T-helper 17 cell (primary cell): ENCODE results near the gene TM4SF4. TPM values are rescaled to one million over a fixed set of nuclear protein-coding genes. Genes with fewer than 3 reads are reported as not detected.

Experiments
- ATAC-seq: fragments of 150-1000 bp; cut with Tn5 transposase; 2 replicates; pipeline ENCODE4 v1.10.0; 2021; ENCODE audit warnings: mild to moderate bottlenecking, moderate library complexity
- DNase-seq, 3 donors: peaks; one replicate each; pipeline versions ENCODE4 v3.0.0 to v3.0.0-alpha.2; 2020 to 2021
- H3K9me3 ChIP-seq: one replicate; pipeline ENCODE4 v1.7.0; 2013; ENCODE audit warnings: low read length, mild to moderate bottlenecking; ENCODE audit not compliant: control insufficient read depth, poor library complexity, severe bottlenecking
- H3K27ac Mint-ChIP-seq: one replicate; pipeline ENCODE4 v1.8.0; 2022; ENCODE audit warnings: mild to moderate bottlenecking, moderate library complexity, mixed read lengths
- H3K27me3 Mint-ChIP-seq: one replicate; pipeline ENCODE4 v1.8.0; 2022; ENCODE audit warnings: mixed read lengths
- H3K36me3 Mint-ChIP-seq: one replicate; pipeline ENCODE4 v1.8.0; 2022; ENCODE audit warnings: low read depth, mixed read lengths
- H3K4me1 Mint-ChIP-seq: one replicate; pipeline ENCODE4 v1.8.0; 2022; ENCODE audit warnings: mild to moderate bottlenecking, mixed read lengths
- H3K4me3 Mint-ChIP-seq: one replicate; pipeline ENCODE4 v1.8.0; 2022; ENCODE audit warnings: mild to moderate bottlenecking, moderate library complexity, mixed read lengths
- total RNA-seq, 4 donors: library from RNA in 2 of 4; stranded (reverse) in 2 of 4; gene quantifications; one replicate each; pipeline ENCODE4 v1.2.3 and lab custom pipeline; 2022 to 2026

Gene TM4SF4
- total RNA-seq, 2 donors from 2014 or later, result not detected

- no peak for ATAC-seq
- Mint-ChIP-seq H3K36me3 (no peaks in the 10 kb centered on the region), H3K4me1 (no peaks in the 10 kb centered on the region), H3K27me3 (peaks cover 7% of the 10 kb centered on the region), H3K27ac (no peak overlapping the region), H3K4me3 (no peak overlapping the region)
- no peak for DNase-seq
- H3K9me3 ChIP-seq, result no peaks in the 10 kb centered on the region
Observed at GRCh38 chr3:149542375-149543312, 68.1 kb downstream of the TM4SF4 start.

- ATAC-seq, result no peak
- no peaks in the 10 kb centered on the region for H3K36me3 Mint-ChIP-seq
Observed at GRCh38 chr3:149545049-149545448, 70.6 kb downstream of the TM4SF4 start.

DNA sequence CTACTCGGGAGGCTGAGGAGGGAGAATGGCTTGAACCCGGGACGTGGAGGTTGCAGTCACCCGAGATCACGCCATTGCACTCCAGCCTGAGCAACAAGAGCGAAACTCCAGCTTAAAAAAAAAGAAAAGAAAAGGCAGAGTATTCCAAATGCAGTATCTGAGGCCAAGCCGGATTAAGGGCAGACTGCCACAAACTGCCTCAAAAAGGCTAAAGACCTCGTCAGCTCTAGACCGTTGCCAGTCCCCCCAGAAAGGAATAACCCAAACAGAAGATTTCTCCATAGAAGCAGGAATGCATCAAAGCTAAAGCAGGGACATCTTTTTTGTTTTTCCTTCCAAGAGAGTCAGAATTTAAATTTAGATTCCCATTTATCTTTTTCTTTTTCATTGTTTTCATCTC is 72.9 kb downstream of the TM4SF4 start:
- ATAC-seq (no peak), DNase-seq (no peak)
- no peaks in the 10 kb centered on the region for H3K9me3 ChIP-seq
- peaks cover 19% of the 10 kb centered on the region for H3K27me3 Mint-ChIP-seq
- no peaks in the 10 kb centered on the region for H3K36me3 Mint-ChIP-seq
- H3K4me3 Mint-ChIP-seq, result no peak overlapping the region
- no peak overlapping the region for H3K27ac Mint-ChIP-seq
- H3K4me1 Mint-ChIP-seq, result no peaks in the 10 kb centered on the region

More at GRCh38 chr3:149545049-149545448, 70.6 kb downstream of the TM4SF4 start:
- H3K9me3 ChIP-seq, result no peaks in the 10 kb centered on the region
- Mint-ChIP-seq H3K27me3 (peaks cover 19% of the 10 kb centered on the region), H3K4me1 (no peaks in the 10 kb centered on the region), H3K27ac (no peak overlapping the region), H3K4me3 (no peak overlapping the region)
- DNase-seq, result no peak

GRCh38 chr3:149547954-149548668 is 73.6 kb downstream of the TM4SF4 start:
- Mint-ChIP-seq H3K4me3 (no peak overlapping the region), H3K4me1 (no peaks in the 10 kb centered on the region), H3K27me3 (peaks cover 19% of the 10 kb centered on the region), H3K27ac (no peak overlapping the region), H3K36me3 (no peaks in the 10 kb centered on the region)
- H3K9me3 ChIP-seq, result no peaks in the 10 kb centered on the region
- DNase-seq, result no peak
- ATAC-seq, result no peak

- Mint-ChIP-seq H3K36me3 (no peaks in the 10 kb centered on the region), H3K27ac (no peak overlapping the region), H3K4me3 (no peak overlapping the region), H3K27me3 (peaks cover 19% of the 10 kb centered on the region), H3K4me1 (no peaks in the 10 kb centered on the region)
- H3K9me3 ChIP-seq, result no peaks in the 10 kb centered on the region
- DNase-seq, result no peak
- no peak for ATAC-seq
Observed at GRCh38 chr3:149548669-149549065, 74.2 kb downstream of the TM4SF4 start.

- no peak for DNase-seq
- ATAC-seq, result no peak
- Mint-ChIP-seq H3K27me3 (peaks cover 31% of the 10 kb centered on the region), H3K27ac (no peak overlapping the region), H3K4me1 (no peaks in the 10 kb centered on the region), H3K4me3 (no peak overlapping the region), H3K36me3 (peaks cover 2% of the 10 kb centered on the region)
- no peaks in the 10 kb centered on the region for H3K9me3 ChIP-seq
Observed at GRCh38 chr3:149551500-149551899, 77.0 kb downstream of the TM4SF4 start.

DNA sequence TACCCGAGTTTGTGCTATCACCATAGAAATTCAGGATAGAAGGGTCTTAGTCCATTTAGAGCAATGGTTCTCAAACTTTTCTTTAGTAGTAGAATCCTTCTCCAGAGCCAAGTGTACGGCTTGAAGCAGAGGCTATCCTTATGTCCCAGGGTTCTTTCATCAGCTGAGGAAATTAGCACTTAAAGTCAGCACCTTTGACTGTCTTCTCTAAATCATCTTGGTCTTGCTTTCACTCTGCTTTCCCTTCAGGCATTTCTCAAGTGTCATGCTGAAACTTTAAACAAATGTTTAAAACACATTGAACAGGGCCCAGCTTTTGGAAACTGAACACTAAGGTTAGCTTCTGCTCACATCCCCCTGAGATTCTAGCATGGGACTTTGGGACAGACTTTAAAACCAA is 78.2 kb downstream of the TM4SF4 start:
- H3K4me3 Mint-ChIP-seq, result no peak overlapping the region
- DNase-seq (no peak), ATAC-seq (no peak)
- peaks cover 2% of the 10 kb centered on the region for H3K36me3 Mint-ChIP-seq
- H3K4me1 Mint-ChIP-seq, result no peaks in the 10 kb centered on the region
- peaks cover 32% of the 10 kb centered on the region for H3K27me3 Mint-ChIP-seq
- no peak overlapping the region for H3K27ac Mint-ChIP-seq
- H3K9me3 ChIP-seq, result no peaks in the 10 kb centered on the region

Other genes starting within 250 kb of the TM4SF4 start
- not detected for gene TM4SF18, start 141.1 kb upstream of the TM4SF4 start, total RNA-seq
- under 1 TPM in 1 of 2 donors, not detected in 1; 0.83 TPM for gene TM4SF1, start 97.0 kb upstream of the TM4SF4 start, total RNA-seq
- 1 to 10 TPM in 1 of 2 donors, under 1 TPM in 1; 0.77 to 1.2 TPM for gene WWTR1, start 183.3 kb downstream of the TM4SF4 start, total RNA-seq